Thoracic aorta (tissue), 2 donors: Measurements from ENCODE around the gene GCM1. TPM values are rescaled to one million over a fixed set of nuclear protein-coding genes. Genes with fewer than 3 reads are reported as not detected.

Source experiments
- ATAC-seq: fragments of 150-250 bp; one replicate; pipeline ENCODE4 v1.8.0; 2017; ENCODE audit warnings: low read depth; ENCODE audit not compliant: insufficient number of reproducible peaks, low FRiP score
- DNase-seq: peaks from one replicate; pipeline ENCODE4 v3.0.0-alpha.2; 2020; ENCODE audit warnings: low spot score
- H3K27ac ChIP-seq, 2 donors: fragments of 200-600 bp; sonication (generic); 1 replicate in 1 of 2; 2 replicates in 1 of 2; pipeline ENCODE4 v1.5.1; 2016; ENCODE audit warnings: mild to moderate bottlenecking in 2 of 2, moderate library complexity in 2 of 2
- H3K27me3 ChIP-seq: fragments of 200-600 bp; sonication (generic); replicated peaks from 2 replicates; pipeline ENCODE4 v1.6.0; 2016; ENCODE audit warnings: mild to moderate bottlenecking; ENCODE audit not compliant: insufficient read depth
- H3K36me3 ChIP-seq: fragments of 200-600 bp; sonication (generic); one replicate; pipeline ENCODE4 v1.5.1; 2016
- H3K4me1 ChIP-seq, 2 donors: fragments of 200-600 bp; sonication (generic); 1 replicate in 1 of 2; 2 replicates in 1 of 2; pipeline versions ENCODE4 v1.5.1 to v1.6.0; 2016; ENCODE audit warnings: low read depth in 2 of 2, mild to moderate bottlenecking in 1 of 2; ENCODE audit not compliant: control insufficient read depth in 1 of 2
- H3K4me3 ChIP-seq: fragments of 200-600 bp; sonication (generic); 2 replicates; pipeline ENCODE4 v1.5.1; 2016; ENCODE audit warnings: mild to moderate bottlenecking
- H3K9me3 ChIP-seq: fragments of 200-600 bp; sonication (generic); 2 replicates; pipeline ENCODE4 v1.5.1; 2016
- total RNA-seq, 2 donors: library from RNA; depleted of rRNA; stranded (reverse); fragments of >200 nt; gene quantifications; one replicate each; pipeline versions ENCODE4 v1.1.0 to v1.2.3, GENCODE V29; 2016
- TF ChIP-seq, protein P1 (sequence below): fragments of 200-600 bp; sonication (generic); IDR thresholded peaks from one replicate; pipeline ENCODE4 v1.5.1; 2019; ENCODE audit warnings: antibody characterized with exemption

GCM1 gene
- total RNA-seq, 2 donors from 2014 or later = not detected

GRCh38 chr6:53152576-53152975 is 3.9 kb upstream of the GCM1 start:
- DNase-seq = no peak
- Histone ChIP-seq H3K9me3 (no peaks in the 10 kb centered on the region), H3K27ac (no peak overlapping the region), H3K36me3 (no peaks in the 10 kb centered on the region), H3K4me3 (no peak overlapping the region), H3K4me1 (no peaks in the 10 kb centered on the region), H3K27me3 (no peaks in the 10 kb centered on the region)
- TF ChIP-seq, protein P1, sequence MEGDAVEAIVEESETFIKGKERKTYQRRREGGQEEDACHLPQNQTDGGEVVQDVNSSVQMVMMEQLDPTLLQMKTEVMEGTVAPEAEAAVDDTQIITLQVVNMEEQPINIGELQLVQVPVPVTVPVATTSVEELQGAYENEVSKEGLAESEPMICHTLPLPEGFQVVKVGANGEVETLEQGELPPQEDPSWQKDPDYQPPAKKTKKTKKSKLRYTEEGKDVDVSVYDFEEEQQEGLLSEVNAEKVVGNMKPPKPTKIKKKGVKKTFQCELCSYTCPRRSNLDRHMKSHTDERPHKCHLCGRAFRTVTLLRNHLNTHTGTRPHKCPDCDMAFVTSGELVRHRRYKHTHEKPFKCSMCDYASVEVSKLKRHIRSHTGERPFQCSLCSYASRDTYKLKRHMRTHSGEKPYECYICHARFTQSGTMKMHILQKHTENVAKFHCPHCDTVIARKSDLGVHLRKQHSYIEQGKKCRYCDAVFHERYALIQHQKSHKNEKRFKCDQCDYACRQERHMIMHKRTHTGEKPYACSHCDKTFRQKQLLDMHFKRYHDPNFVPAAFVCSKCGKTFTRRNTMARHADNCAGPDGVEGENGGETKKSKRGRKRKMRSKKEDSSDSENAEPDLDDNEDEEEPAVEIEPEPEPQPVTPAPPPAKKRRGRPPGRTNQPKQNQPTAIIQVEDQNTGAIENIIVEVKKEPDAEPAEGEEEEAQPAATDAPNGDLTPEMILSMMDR = no peak
- no peak for ATAC-seq

DNA sequence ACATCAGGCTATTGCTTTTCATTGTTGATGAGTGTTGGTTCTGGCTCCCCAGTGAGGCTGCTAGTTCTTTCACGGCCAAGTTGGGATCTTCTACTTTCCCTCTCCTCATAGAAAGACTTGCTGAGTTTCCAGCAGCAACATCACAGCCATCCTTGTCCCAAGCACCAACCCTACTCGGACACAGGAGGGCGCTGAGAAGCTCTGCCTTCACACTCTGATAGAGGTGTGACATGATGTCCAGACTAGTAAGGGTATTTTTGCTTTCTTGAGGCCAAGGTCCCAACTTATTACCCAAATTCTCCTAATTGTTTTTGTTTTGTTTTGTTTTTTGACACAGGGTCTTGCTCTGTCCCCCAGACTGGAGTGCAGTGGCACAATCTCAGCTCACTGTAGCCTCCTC is 3.0 kb upstream of the GCM1 start:
- Histone ChIP-seq H3K4me1 (no peaks in the 10 kb centered on the region), H3K27ac (no peak overlapping the region), H3K9me3 (no peaks in the 10 kb centered on the region), H3K27me3 (no peaks in the 10 kb centered on the region), H3K36me3 (no peaks in the 10 kb centered on the region), H3K4me3 (no peak overlapping the region)
- TF ChIP-seq, protein P1 = no peak
- ATAC-seq (no peak), DNase-seq (no peak)

DNA sequence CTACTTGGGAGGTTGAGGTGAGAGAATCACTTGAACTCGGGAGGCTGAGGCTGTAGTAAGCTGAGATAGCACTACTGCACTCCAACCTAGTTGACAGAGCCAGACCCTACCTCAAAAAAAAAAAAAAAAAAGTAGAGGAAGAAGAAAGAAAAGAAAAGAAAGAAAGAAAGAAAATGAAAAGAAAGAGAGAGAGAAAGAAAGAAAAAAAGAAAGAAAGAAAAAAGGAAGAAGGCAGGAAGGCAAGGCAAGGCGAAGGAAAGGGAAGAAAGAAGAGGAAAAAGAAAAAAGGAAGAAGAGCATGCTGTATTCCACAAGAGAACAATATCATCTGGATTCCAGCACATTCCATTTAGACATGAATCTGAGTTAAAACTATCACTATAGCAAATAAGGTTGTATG is 3.8 kb downstream of the GCM1 start:
- H3K9me3 ChIP-seq = no peaks in the 10 kb centered on the region
- H3K27ac ChIP-seq = no peak overlapping the region
- ATAC-seq = no peak
- H3K36me3 ChIP-seq = no peaks in the 10 kb centered on the region
- no peaks in the 10 kb centered on the region for H3K4me1 ChIP-seq
- no peak overlapping the region for H3K4me3 ChIP-seq
- H3K27me3 ChIP-seq = no peaks in the 10 kb centered on the region
- DNase-seq = no peak
- TF ChIP-seq, protein P1 = no peak

- Histone ChIP-seq H3K4me3 (no peak overlapping the region), H3K36me3 (no peaks in the 10 kb centered on the region), H3K4me1 (no peaks in the 10 kb centered on the region), H3K9me3 (no peaks in the 10 kb centered on the region), H3K27me3 (no peaks in the 10 kb centered on the region), H3K27ac (no peak overlapping the region)
- TF ChIP-seq, protein P1 = no peak
- no peak for ATAC-seq
- DNase-seq = no peak
Measured at GRCh38 chr6:53143710-53144109, 4.9 kb downstream of the GCM1 start.

DNA sequence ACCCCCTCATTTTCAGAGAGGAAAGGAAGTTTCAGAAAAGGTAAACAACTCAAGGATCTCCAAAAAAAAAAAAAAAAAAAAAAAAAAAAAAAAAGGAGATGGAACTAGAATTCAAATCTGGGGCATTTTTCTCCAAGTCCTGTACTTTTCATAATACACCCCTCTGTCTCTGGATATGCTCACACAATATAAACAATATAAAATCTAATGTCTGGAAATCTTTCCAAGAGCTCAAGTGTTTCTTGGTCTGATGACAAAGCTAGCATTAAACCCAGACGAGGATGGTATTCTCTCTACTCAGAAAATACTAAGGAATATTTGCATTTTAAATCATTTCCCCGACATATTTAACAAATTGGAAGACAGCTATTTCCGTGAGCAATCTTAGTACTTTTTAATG is 5.8 kb downstream of the GCM1 start:
- H3K4me3 ChIP-seq = no peak overlapping the region

More for the DNA sequence above, 5.8 kb downstream of the GCM1 start:
- DNase-seq (no peak), ATAC-seq (no peak)
- TF ChIP-seq, protein P1 = no peak
- Histone ChIP-seq H3K9me3 (no peaks in the 10 kb centered on the region), H3K27me3 (no peaks in the 10 kb centered on the region), H3K36me3 (no peaks in the 10 kb centered on the region), H3K4me1 (no peaks in the 10 kb centered on the region), H3K27ac (no peak overlapping the region)
